Measurements from ENCODE around the gene FCN1. TPM values are rescaled to one million over a fixed set of nuclear protein-coding genes. Genes with fewer than 3 reads are reported as not detected.

Gene FCN1
- total RNA-seq, 1 donor from 2014 or later: not detected

DNA sequence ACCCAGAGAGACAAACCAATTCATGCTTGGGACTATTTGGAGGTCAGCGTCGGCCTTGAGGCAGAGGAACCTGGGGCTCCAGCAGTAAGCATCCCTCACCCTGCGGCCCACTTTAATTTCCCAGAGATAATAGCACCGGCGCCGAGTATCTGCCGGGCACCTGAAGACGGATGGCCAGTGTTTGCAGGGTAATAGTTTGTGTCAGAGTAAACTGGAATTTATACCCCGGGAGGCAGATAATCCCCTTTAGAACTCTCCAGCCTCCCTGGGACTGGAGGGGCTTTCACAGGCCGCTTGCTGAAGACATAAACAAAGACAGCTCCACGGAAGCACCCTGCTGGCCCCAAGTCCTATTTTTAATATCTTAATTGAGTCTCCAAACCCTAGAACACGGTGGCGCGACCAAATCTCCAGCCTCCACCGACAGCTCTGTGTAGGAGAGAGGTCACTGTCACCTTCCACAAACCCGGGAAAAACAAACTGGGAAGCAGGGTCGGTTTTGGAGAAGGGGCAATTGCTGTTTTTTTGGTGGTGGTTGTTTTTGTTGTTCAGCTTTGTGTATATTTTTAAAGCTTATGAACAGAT, 17.4 kb upstream of the FCN1 start:
- Histone ChIP-seq H3K9ac (no peak overlapping the region), H3K27ac (peak overlapping the region; percentile 23), H3K4me2 (peak overlapping the region; percentile 69), H4K20me1 (ENCODE audit: low read depth) (no peaks in the 10 kb centered on the region), H3K4me3 (peak overlapping the region; percentile 8), H2AFZ (replicated peaks) (no peak overlapping the region), H3F3A (ENCODE audit: low read depth) (peaks cover 29% of the 10 kb centered on the region), H3K4me1 (peaks cover 39% of the 10 kb centered on the region), H3K36me3 (no peaks in the 10 kb centered on the region), H3K27me3 (no peaks in the 10 kb centered on the region), H3K79me2 (ENCODE audit: low read depth) (no peaks in the 10 kb centered on the region), H3K9me3 (ENCODE audit: low read depth) (no peaks in the 10 kb centered on the region)
- peaks cover 2% of the 10 kb centered on the region for H3K36me3 Mint-ChIP-seq
- peaks cover 18% of the 10 kb centered on the region for H3K27me3 Mint-ChIP-seq (ENCODE audit: insufficient read depth, low read depth)
- H3K4me3 Mint-ChIP-seq: peak overlapping the region; percentile 73
- H3K9me3 Mint-ChIP-seq: no peaks in the 10 kb centered on the region
- peaks cover 53% of the 10 kb centered on the region for H3K4me1 Mint-ChIP-seq
- DNase-seq (ENCODE audit: low spot score): peak; percentile 80
- peak overlapping the region; percentile 94 for H3K27ac Mint-ChIP-seq
- TF ChIP-seq EZH2phosphoT487 (IDR thresholded peaks at IDR 0.05): no peak
- no peak for TF ChIP-seq EZH2 (IDR thresholded peaks at IDR 0.05)
- TF ChIP-seq, protein P1, sequence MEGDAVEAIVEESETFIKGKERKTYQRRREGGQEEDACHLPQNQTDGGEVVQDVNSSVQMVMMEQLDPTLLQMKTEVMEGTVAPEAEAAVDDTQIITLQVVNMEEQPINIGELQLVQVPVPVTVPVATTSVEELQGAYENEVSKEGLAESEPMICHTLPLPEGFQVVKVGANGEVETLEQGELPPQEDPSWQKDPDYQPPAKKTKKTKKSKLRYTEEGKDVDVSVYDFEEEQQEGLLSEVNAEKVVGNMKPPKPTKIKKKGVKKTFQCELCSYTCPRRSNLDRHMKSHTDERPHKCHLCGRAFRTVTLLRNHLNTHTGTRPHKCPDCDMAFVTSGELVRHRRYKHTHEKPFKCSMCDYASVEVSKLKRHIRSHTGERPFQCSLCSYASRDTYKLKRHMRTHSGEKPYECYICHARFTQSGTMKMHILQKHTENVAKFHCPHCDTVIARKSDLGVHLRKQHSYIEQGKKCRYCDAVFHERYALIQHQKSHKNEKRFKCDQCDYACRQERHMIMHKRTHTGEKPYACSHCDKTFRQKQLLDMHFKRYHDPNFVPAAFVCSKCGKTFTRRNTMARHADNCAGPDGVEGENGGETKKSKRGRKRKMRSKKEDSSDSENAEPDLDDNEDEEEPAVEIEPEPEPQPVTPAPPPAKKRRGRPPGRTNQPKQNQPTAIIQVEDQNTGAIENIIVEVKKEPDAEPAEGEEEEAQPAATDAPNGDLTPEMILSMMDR (IDR thresholded peaks at IDR 0.05): no peak

DNA sequence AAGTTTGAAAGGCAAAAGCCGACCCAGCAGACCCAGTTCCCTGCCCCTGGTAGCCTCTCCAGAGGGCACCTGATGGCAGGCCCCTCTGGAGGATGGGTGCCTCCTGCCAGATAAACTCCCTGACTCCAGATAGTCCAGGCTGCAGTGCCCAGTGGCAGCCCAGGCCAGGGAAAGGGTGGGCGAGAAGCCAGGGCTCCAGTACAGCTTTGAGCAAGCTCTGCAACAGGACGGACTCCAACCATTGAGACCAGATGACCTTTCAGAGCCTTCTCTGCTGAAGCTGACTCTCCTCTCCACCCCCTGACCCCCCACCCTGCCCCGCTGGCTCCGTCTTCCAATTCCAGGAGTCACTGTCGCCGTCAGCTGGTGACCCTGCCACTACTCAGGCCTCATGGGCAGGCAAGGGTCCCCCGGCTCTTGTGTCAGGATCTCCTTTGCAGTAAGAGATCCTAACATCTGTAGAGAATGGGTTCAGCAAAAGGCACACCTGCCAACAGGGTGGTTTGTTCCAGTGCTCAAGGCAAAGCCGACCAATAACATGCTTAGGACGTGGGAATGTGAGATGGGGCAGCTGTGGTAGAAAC, 15.5 kb upstream of the FCN1 start:
- H3K4me1 ChIP-seq: peaks cover 39% of the 10 kb centered on the region
- no peaks in the 10 kb centered on the region for H3K9me3 ChIP-seq (ENCODE audit: low read depth)
- H3F3A ChIP-seq (ENCODE audit: low read depth): peaks cover 29% of the 10 kb centered on the region
- Mint-ChIP-seq H3K27me3 (ENCODE audit: insufficient read depth, low read depth) (peaks cover 20% of the 10 kb centered on the region), H3K4me1 (peaks cover 47% of the 10 kb centered on the region), H3K9me3 (no peaks in the 10 kb centered on the region), H3K27ac (peak overlapping the region; percentile 90), H3K36me3 (peaks cover 2% of the 10 kb centered on the region), H3K4me3 (no peak overlapping the region)
- no peak overlapping the region for H3K27ac ChIP-seq
- H2AFZ ChIP-seq (replicated peaks): no peak overlapping the region
- no peaks in the 10 kb centered on the region for H3K79me2 ChIP-seq (ENCODE audit: low read depth)
- H3K27me3 ChIP-seq: no peaks in the 10 kb centered on the region
- no peak overlapping the region for H3K9ac ChIP-seq
- H3K4me3 ChIP-seq: no peak overlapping the region
- H3K4me2 ChIP-seq: no peak overlapping the region
- H3K36me3 ChIP-seq: no peaks in the 10 kb centered on the region
- TF ChIP-seq EZH2 (IDR thresholded peaks at IDR 0.05) (no peak), EZH2phosphoT487 (IDR thresholded peaks at IDR 0.05) (no peak)
- no peaks in the 10 kb centered on the region for H4K20me1 ChIP-seq (ENCODE audit: low read depth)
- DNase-seq (ENCODE audit: low spot score): no peak

DNA sequence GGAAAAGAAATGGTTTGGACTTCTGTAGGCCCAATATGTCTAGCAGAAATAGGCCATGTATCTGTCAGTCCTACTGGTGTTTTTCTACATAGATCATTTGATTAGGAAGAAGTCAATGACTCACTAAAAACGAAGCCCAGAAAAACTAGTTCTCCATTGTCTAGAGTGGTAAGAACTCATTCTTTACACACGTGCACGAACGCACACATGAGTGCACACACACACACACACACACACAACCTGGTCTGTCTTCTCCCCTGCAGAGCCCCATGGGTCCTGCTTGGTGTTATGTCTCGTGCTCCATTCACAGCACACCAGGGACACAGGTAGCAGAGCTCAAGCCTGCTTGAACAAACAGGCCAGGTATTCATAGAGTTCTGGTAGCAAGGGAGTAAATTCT, 14.9 kb upstream of the FCN1 start:
- peaks cover 29% of the 10 kb centered on the region for H3F3A ChIP-seq (ENCODE audit: low read depth)
- Mint-ChIP-seq H3K27me3 (ENCODE audit: insufficient read depth, low read depth) (peaks cover 20% of the 10 kb centered on the region), H3K27ac (no peak overlapping the region), H3K36me3 (peaks cover 2% of the 10 kb centered on the region), H3K4me1 (peaks cover 47% of the 10 kb centered on the region), H3K4me3 (no peak overlapping the region), H3K9me3 (no peaks in the 10 kb centered on the region)
- H3K79me2 ChIP-seq (ENCODE audit: low read depth): no peaks in the 10 kb centered on the region
- H3K27me3 ChIP-seq: no peaks in the 10 kb centered on the region
- no peak overlapping the region for H3K9ac ChIP-seq
- H3K4me2 ChIP-seq: no peak overlapping the region
- no peak for DNase-seq (ENCODE audit: low spot score)
- no peaks in the 10 kb centered on the region for H4K20me1 ChIP-seq (ENCODE audit: low read depth)
- peaks cover 34% of the 10 kb centered on the region for H3K4me1 ChIP-seq
- H3K4me3 ChIP-seq: no peak overlapping the region
- H3K36me3 ChIP-seq: no peaks in the 10 kb centered on the region
- TF ChIP-seq, protein P1 (IDR thresholded peaks at IDR 0.05): no peak
- TF ChIP-seq EZH2phosphoT487 (IDR thresholded peaks at IDR 0.05) (no peak), EZH2 (IDR thresholded peaks at IDR 0.05) (no peak)
- no peaks in the 10 kb centered on the region for H3K9me3 ChIP-seq (ENCODE audit: low read depth)
- H3K27ac ChIP-seq: no peak overlapping the region
- H2AFZ ChIP-seq (replicated peaks): no peak overlapping the region

DNA sequence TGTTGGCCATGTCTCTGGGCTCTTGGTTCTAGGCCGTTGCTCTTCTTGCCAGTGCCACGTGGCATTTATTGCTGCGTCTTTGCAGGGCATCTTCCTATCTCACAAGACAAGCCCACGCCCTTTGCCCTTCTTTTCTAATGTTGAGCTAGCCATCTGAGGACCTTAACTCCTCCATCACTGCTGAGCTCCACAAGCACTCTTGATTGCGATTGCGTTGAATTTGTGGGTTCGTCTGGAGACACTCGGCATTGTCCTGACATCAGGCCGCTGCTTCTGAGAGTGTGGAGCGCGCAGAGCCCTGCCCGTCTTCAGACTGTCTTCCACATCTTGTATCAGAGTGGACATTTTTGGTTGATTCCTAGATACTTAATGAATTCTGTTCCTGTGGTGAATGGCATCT, 14.5 kb upstream of the FCN1 start:
- Histone ChIP-seq H3K27me3 (no peaks in the 10 kb centered on the region), H3K79me2 (ENCODE audit: low read depth) (no peaks in the 10 kb centered on the region), H3K4me1 (peaks cover 30% of the 10 kb centered on the region), H4K20me1 (ENCODE audit: low read depth) (no peaks in the 10 kb centered on the region), H3K9ac (no peak overlapping the region), H3F3A (ENCODE audit: low read depth) (peaks cover 29% of the 10 kb centered on the region), H2AFZ (replicated peaks) (no peak overlapping the region), H3K36me3 (no peaks in the 10 kb centered on the region), H3K27ac (no peak overlapping the region), H3K4me2 (no peak overlapping the region), H3K4me3 (no peak overlapping the region), H3K9me3 (ENCODE audit: low read depth) (no peaks in the 10 kb centered on the region)
- no peak for DNase-seq (ENCODE audit: low spot score)
- H3K27ac Mint-ChIP-seq: no peak overlapping the region
- H3K9me3 Mint-ChIP-seq: no peaks in the 10 kb centered on the region
- no peak overlapping the region for H3K4me3 Mint-ChIP-seq
- peaks cover 18% of the 10 kb centered on the region for H3K27me3 Mint-ChIP-seq (ENCODE audit: insufficient read depth, low read depth)
- peaks cover 2% of the 10 kb centered on the region for H3K36me3 Mint-ChIP-seq
- H3K4me1 Mint-ChIP-seq: peaks cover 43% of the 10 kb centered on the region
- TF ChIP-seq, protein P1 (IDR thresholded peaks at IDR 0.05): no peak
- no peak for TF ChIP-seq EZH2 (IDR thresholded peaks at IDR 0.05)
- no peak for TF ChIP-seq EZH2phosphoT487 (IDR thresholded peaks at IDR 0.05)
